HepG2 (cell line): ENCODE data around the gene NKPD1. TPM values are rescaled to one million over a fixed set of nuclear protein-coding genes. Genes with fewer than 3 reads are reported as not detected.

Source experiments
- ATF1 ChIP-seq: IDR thresholded peaks from 2 replicates; pipeline ENCODE4 v1.6.1; 2016; ENCODE audit warnings: mild to moderate bottlenecking, control low read depth
- BRD4 ChIP-seq: sonication (generic); formaldehyde crosslinking; IDR thresholded peaks from 2 replicates; pipeline ENCODE4 v1.4.0; 2020; ENCODE audit warnings: missing genetic modification reagents
- ELF1 ChIP-seq: sonication (generic); formaldehyde crosslinking; IDR thresholded peaks from 2 replicates; pipeline ENCODE4 v1.4.0; 2020; ENCODE audit warnings: missing genetic modification reagents
- HES4 ChIP-seq: sonication (generic); formaldehyde crosslinking; IDR thresholded peaks from 2 replicates; pipeline ENCODE4 v1.9.0; 2021; ENCODE audit warnings: mild to moderate bottlenecking, missing genetic modification reagents, borderline replicate concordance
- KDM5B ChIP-seq: sonication (generic); formaldehyde crosslinking; IDR thresholded peaks from 2 replicates; pipeline ENCODE4 v1.4.0; 2020; ENCODE audit warnings: missing genetic modification reagents, mild to moderate bottlenecking, borderline replicate concordance
- KLF15 ChIP-seq: sonication (generic); formaldehyde crosslinking; IDR thresholded peaks from 2 replicates; pipeline ENCODE4 v1.8.1; 2023; ENCODE audit warnings: borderline replicate concordance, mild to moderate bottlenecking, inconsistent platforms, missing genetic modification reagents, mixed read lengths
- MAX ChIP-seq: IDR thresholded peaks from 2 replicates; pipeline ENCODE4 v1.6.1; 2012; ENCODE audit warnings: inconsistent platforms
- NFKB2 ChIP-seq: sonication (generic); formaldehyde crosslinking; IDR thresholded peaks from 2 replicates; pipeline ENCODE4 v1.4.0; 2020; ENCODE audit warnings: missing genetic modification reagents, borderline replicate concordance
- SETDB1 ChIP-seq: sonication (generic); formaldehyde crosslinking; IDR thresholded peaks from 2 replicates; pipeline ENCODE4 v1.5.1; 2020; ENCODE audit warnings: missing genetic modification reagents, mild to moderate bottlenecking, borderline replicate concordance
- ZNF33B ChIP-seq: sonication (generic); formaldehyde crosslinking; IDR thresholded peaks from 2 replicates; pipeline ENCODE4 v1.5.1; 2020; ENCODE audit warnings: mild to moderate bottlenecking, missing genetic modification reagents
- ZNF83 ChIP-seq: sonication (generic); formaldehyde crosslinking; IDR thresholded peaks from 2 replicates; pipeline ENCODE4 v1.4.0; 2020; ENCODE audit warnings: missing genetic modification reagents, mild to moderate bottlenecking, borderline replicate concordance
- polyA plus RNA-seq, 8 experiments: library from polyadenylated mRNA; depleted of rRNA in 3 of 8; stranded (reverse) in 7 of 8; unstranded in 1 of 8; fragments of >200 nt; fragmentation: Illumina TruSeq in 4 of 8; extraction: Trizol in 4 of 8; gene quantifications; 2 replicates each; pipeline versions ENCODE4 v1.2.1 to v1.2.3, GENCODE V29; 2011 to 2016; ENCODE audit warnings: low read depth in 4 of 8, missing spikeins in 1 of 8, mixed read lengths in 1 of 8; ENCODE audit not compliant: insufficient read depth in 1 of 8
- total RNA-seq, 5 experiments: library from RNA; depleted of rRNA; stranded (reverse); fragments of >200 nt; fragmentation: Illumina TruSeq; extraction: Trizol; gene quantifications; 2 replicates each; pipeline ENCODE4 v1.2.3, GENCODE V29; 2016; ENCODE audit warnings: low read depth in 1 of 5
- TF ChIP-seq, protein P1 (sequence below): sonication (generic); formaldehyde crosslinking; IDR thresholded peaks from 2 replicates; pipeline ENCODE4 v1.4.0; 2020; ENCODE audit warnings: missing genetic modification reagents
- TF ChIP-seq, protein P2 (sequence below): sonication (generic); formaldehyde crosslinking; IDR thresholded peaks from 2 replicates; pipeline ENCODE4 v1.5.0; 2020; ENCODE audit warnings: mild to moderate bottlenecking, missing genetic modification reagents, borderline replicate concordance

NKPD1 gene
- total and polyA plus RNA-seq, 2 of the 13 experiments (the other 11 are each of a cell fraction or from before 2014, with no cell fraction given) = 0.03 TPM; not detected in 1

GRCh38 chr19:45168767-45169351 is 8.1 kb upstream of the NKPD1 start (continued):
- TF ChIP-seq MAX (0 out of 2 replicates have a peak, but pooled peaks have one; percentile 40), HES4 (CRISPR knock-in tag) (no peak), BRD4 (CRISPR knock-in tag) (peak; percentile 55; the same call in 1 of the 2 replicates), KDM5B (0 out of 2 replicates have a peak, but pooled peaks have one; percentile 34), NFKB2 (CRISPR knock-in tag) (peak; percentile 26; the same call in 1 of the 2 replicates), ZNF83 (CRISPR knock-in tag) (0 out of 2 replicates have a peak, but pooled peaks have one; percentile 48), KLF15 (no peak), ZNF33B (CRISPR knock-in tag) (no peak), SETDB1 (CRISPR knock-in tag) (no peak), ATF1 (CRISPR knock-in tag) (no peak), ELF1 (CRISPR knock-in tag) (peak; percentile 35; the same call in 1 of the 2 replicates)
- TF ChIP-seq, protein P1, sequence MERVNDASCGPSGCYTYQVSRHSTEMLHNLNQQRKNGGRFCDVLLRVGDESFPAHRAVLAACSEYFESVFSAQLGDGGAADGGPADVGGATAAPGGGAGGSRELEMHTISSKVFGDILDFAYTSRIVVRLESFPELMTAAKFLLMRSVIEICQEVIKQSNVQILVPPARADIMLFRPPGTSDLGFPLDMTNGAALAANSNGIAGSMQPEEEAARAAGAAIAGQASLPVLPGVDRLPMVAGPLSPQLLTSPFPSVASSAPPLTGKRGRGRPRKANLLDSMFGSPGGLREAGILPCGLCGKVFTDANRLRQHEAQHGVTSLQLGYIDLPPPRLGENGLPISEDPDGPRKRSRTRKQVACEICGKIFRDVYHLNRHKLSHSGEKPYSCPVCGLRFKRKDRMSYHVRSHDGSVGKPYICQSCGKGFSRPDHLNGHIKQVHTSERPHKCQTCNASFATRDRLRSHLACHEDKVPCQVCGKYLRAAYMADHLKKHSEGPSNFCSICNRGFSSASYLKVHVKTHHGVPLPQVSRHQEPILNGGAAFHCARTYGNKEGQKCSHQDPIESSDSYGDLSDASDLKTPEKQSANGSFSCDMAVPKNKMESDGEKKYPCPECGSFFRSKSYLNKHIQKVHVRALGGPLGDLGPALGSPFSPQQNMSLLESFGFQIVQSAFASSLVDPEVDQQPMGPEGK = peak; percentile 69
- TF ChIP-seq, protein P2, sequence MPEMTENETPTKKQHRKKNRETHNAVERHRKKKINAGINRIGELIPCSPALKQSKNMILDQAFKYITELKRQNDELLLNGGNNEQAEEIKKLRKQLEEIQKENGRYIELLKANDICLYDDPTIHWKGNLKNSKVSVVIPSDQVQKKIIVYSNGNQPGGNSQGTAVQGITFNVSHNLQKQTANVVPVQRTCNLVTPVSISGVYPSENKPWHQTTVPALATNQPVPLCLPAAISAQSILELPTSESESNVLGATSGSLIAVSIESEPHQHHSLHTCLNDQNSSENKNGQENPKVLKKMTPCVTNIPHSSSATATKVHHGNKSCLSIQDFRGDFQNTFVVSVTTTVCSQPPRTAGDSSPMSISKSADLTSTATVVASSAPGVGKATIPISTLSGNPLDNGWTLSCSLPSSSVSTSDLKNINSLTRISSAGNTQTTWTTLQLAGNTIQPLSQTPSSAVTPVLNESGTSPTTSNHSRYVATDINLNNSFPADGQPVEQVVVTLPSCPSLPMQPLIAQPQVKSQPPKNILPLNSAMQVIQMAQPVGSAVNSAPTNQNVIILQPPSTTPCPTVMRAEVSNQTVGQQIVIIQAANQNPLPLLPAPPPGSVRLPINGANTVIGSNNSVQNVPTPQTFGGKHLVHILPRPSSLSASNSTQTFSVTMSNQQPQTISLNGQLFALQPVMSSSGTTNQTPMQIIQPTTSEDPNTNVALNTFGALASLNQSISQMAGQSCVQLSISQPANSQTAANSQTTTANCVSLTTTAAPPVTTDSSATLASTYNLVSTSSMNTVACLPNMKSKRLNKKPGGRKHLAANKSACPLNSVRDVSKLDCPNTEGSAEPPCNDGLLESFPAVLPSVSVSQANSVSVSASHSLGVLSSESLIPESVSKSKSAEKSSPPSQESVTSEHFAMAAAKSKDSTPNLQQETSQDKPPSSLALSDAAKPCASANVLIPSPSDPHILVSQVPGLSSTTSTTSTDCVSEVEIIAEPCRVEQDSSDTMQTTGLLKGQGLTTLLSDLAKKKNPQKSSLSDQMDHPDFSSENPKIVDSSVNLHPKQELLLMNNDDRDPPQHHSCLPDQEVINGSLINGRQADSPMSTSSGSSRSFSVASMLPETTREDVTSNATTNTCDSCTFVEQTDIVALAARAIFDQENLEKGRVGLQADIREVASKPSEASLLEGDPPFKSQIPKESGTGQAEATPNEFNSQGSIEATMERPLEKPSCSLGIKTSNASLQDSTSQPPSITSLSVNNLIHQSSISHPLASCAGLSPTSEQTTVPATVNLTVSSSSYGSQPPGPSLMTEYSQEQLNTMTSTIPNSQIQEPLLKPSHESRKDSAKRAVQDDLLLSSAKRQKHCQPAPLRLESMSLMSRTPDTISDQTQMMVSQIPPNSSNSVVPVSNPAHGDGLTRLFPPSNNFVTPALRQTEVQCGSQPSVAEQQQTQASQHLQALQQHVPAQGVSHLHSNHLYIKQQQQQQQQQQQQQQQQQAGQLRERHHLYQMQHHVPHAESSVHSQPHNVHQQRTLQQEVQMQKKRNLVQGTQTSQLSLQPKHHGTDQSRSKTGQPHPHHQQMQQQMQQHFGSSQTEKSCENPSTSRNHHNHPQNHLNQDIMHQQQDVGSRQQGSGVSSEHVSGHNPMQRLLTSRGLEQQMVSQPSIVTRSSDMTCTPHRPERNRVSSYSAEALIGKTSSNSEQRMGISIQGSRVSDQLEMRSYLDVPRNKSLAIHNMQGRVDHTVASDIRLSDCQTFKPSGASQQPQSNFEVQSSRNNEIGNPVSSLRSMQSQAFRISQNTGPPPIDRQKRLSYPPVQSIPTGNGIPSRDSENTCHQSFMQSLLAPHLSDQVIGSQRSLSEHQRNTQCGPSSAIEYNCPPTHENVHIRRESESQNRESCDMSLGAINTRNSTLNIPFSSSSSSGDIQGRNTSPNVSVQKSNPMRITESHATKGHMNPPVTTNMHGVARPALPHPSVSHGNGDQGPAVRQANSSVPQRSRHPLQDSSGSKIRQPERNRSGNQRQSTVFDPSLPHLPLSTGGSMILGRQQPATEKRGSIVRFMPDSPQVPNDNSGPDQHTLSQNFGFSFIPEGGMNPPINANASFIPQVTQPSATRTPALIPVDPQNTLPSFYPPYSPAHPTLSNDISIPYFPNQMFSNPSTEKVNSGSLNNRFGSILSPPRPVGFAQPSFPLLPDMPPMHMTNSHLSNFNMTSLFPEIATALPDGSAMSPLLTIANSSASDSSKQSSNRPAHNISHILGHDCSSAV = no peak
